C4-2B (cell line): ENCODE data around the gene CD244.

Experiments
- CTCF ChIP-seq: fragments of 450-650 bp; conservative IDR thresholded peaks from 2 replicates; pipeline ENCODE4 v1.5.1; 2017; ENCODE audit warnings: mild to moderate bottlenecking
- ZFX ChIP-seq: fragments of 450-650 bp; IDR thresholded peaks from 2 replicates; pipeline ENCODE4 v1.6.1; 2017

GRCh38 chr1:160868141-160868540 lies 5.5 kb upstream of the CD244 start:
- TF ChIP-seq CTCF (no peak), ZFX (no peak)
